ENCODE measurements around the gene KMT2E. TPM values are rescaled to one million over a fixed set of nuclear protein-coding genes. Genes with fewer than 3 reads are reported as not detected.
"Not testable (repeated sequence)": the region's sequence is repeated elsewhere in the genome, so short reads cannot be mapped to it uniquely, and the experiment has no call there.

The KMT2E gene
- total RNA-seq, 4 donors from 2014 or later, result 93.9 to 208 (median 118) TPM

DNA sequence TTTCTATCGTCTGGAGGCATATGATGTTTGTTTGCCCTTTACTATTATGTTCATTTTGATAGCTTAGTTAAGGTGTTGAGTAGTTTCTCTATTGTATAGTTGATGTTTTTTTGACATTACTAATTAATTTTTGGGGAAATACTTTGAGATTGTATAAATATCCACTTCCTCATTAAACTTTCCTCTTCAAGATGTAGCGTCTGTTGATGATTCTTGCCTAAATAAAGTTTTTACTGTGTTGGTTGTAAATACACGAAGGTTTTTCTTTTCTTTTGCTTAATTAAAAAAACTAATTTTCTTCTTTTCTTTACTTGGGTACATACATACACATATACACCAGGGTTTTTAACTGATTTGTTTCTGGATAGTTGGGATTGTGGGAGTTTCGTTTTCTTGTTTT lies 8.5 kb downstream of the KMT2E start:
- Histone ChIP-seq H3K9me3 (no peaks in the 10 kb centered on the region), H3K27me3 (no peaks in the 10 kb centered on the region), H3K36me3 (no peaks in the 10 kb centered on the region), H3K4me1 (peaks cover 93% of the 10 kb centered on the region), H3K27ac (no peak overlapping the region), H3K4me3 (no peak overlapping the region)
- TF ChIP-seq POLR2AphosphoS5 (IDR thresholded peaks at IDR 0.05) (no peak), POLR2A (IDR thresholded peaks at IDR 0.05) (no peak), EP300 (IDR thresholded peaks at IDR 0.05) (no peak)
- TF ChIP-seq, protein P1, sequence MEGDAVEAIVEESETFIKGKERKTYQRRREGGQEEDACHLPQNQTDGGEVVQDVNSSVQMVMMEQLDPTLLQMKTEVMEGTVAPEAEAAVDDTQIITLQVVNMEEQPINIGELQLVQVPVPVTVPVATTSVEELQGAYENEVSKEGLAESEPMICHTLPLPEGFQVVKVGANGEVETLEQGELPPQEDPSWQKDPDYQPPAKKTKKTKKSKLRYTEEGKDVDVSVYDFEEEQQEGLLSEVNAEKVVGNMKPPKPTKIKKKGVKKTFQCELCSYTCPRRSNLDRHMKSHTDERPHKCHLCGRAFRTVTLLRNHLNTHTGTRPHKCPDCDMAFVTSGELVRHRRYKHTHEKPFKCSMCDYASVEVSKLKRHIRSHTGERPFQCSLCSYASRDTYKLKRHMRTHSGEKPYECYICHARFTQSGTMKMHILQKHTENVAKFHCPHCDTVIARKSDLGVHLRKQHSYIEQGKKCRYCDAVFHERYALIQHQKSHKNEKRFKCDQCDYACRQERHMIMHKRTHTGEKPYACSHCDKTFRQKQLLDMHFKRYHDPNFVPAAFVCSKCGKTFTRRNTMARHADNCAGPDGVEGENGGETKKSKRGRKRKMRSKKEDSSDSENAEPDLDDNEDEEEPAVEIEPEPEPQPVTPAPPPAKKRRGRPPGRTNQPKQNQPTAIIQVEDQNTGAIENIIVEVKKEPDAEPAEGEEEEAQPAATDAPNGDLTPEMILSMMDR (IDR thresholded peaks at IDR 0.05), result no peak
- WGBS, result 75% methylated on average over 4 of the region's 4 CpGs
- DNase-seq (ENCODE audit: low spot score in 2 of 2), result no peak

GRCh38 chr7:105024734-105025133 lies 10.7 kb downstream of the KMT2E start:
- WGBS, result 14% methylated on average over 1 of the region's 1 CpG
- Histone ChIP-seq H3K9me3 (no peaks in the 10 kb centered on the region), H3K27me3 (no peaks in the 10 kb centered on the region), H3K27ac (no peak overlapping the region), H3K36me3 (no peaks in the 10 kb centered on the region), H3K4me3 (no peak overlapping the region), H3K4me1 (peaks cover 85% of the 10 kb centered on the region)
- TF ChIP-seq EP300 (IDR thresholded peaks at IDR 0.05) (no peak), POLR2AphosphoS5 (IDR thresholded peaks at IDR 0.05) (no peak), POLR2A (IDR thresholded peaks at IDR 0.05) (no peak)
- TF ChIP-seq, protein P1 (IDR thresholded peaks at IDR 0.05), result no peak
- DNase-seq (ENCODE audit: low spot score in 2 of 2), result no peak

DNA sequence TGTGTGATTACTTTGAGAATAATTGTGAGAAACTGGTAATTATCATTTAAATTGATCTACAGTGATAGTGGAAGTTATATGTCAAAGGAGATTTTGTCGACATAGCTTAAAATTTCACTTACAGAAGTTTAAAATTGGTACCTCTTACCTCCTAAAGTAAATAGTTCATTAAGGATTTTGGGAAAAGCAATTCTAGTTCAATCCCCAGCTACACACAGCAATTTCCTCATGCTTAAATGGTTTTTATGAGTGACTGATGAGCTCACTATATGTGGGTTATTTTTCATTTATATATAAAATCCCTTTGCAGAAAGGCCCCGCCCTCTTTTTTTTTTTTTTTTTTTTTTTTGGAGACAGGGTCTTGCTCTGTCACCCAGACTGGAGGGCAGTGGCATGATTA lies 12.7 kb downstream of the KMT2E start:
- Histone ChIP-seq H3K27ac (no peak overlapping the region), H3K4me1 (peaks cover 77% of the 10 kb centered on the region), H3K9me3 (no peaks in the 10 kb centered on the region), H3K4me3 (no peak overlapping the region), H3K27me3 (no peaks in the 10 kb centered on the region), H3K36me3 (no peaks in the 10 kb centered on the region)
- WGBS, result 78% methylated on average over 2 of the region's 2 CpGs
- DNase-seq (ENCODE audit: low spot score in 2 of 2), result no peak
- TF ChIP-seq EP300 (IDR thresholded peaks at IDR 0.05), result no peak
- no peak for TF ChIP-seq POLR2A (IDR thresholded peaks at IDR 0.05)
- TF ChIP-seq POLR2AphosphoS5 (IDR thresholded peaks at IDR 0.05), result no peak
- TF ChIP-seq, protein P1 (IDR thresholded peaks at IDR 0.05), result no peak

DNA sequence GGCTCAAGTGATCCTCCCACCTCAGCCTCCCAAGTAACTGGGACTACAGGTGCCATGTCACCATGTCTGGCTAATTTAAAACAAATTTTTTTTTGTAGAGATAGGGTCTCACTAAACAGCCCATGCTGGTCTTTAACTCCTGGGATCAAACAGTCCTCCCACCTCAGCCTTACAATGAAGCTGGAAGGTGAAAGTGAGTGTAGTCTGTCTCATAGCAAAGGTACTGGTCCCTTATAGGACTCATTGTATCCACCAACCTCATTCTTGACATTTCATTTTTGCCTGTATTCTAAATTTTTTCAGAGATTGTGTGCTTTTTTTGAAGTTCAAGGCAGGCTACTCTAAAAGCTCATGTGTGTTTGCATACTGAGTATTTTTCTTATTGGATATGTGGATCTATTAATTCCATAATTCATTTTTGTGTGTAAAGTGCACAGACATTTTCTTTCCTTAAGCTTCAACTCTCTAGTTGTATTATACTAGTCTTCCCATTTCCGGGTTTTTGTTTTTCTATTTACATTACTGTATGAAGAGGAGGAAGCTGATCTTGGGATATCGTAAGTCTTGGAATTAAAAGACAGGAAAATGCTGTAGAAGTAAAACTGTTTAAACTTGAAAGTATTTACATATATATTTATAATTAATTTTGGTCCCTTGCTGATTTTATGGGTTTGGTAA lies 13.3 kb downstream of the KMT2E start:
- Histone ChIP-seq H3K4me1 (peaks cover 71% of the 10 kb centered on the region), H3K27ac (no peak overlapping the region), H3K27me3 (no peaks in the 10 kb centered on the region)

DNA sequence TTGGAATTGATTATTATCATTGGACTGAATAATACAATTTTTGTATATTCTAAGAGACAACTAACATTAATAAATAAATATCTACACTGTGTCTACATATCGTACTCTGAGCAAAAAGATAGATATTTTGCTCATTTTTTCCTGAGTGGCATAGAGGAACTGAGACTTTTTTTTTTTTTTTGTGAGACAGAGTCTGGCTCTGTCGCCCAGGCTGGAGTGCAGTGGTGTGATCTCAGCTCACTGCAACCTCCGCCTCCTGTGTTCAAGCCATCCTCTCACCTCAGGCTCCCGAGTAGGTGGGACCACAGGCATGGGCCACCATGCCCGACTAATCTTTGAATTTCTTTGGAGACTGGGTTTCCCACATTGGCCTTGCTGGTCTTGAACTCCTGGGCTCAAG lies 14.0 kb downstream of the KMT2E start:
- H3K27me3 ChIP-seq, result no peaks in the 10 kb centered on the region
- WGBS, result 78% methylated on average over 5 of the region's 5 CpGs
- no peak overlapping the region for H3K4me3 ChIP-seq
- TF ChIP-seq POLR2A (IDR thresholded peaks at IDR 0.05) (no peak), POLR2AphosphoS5 (IDR thresholded peaks at IDR 0.05) (no peak), EP300 (IDR thresholded peaks at IDR 0.05) (no peak)
- TF ChIP-seq, protein P1 (IDR thresholded peaks at IDR 0.05), result no peak
- DNase-seq (ENCODE audit: low spot score in 2 of 2), result no peak
- no peaks in the 10 kb centered on the region for H3K36me3 ChIP-seq
- peaks cover 66% of the 10 kb centered on the region for H3K4me1 ChIP-seq
- no peaks in the 10 kb centered on the region for H3K9me3 ChIP-seq
- H3K27ac ChIP-seq, result no peak overlapping the region

More for the DNA sequence above, 13.3 kb downstream of the KMT2E start:
- Histone ChIP-seq H3K36me3 (no peaks in the 10 kb centered on the region), H3K9me3 (no peaks in the 10 kb centered on the region), H3K4me3 (no peak overlapping the region)
- no peak for TF ChIP-seq EP300 (IDR thresholded peaks at IDR 0.05)
- TF ChIP-seq, protein P1 (IDR thresholded peaks at IDR 0.05), result no peak
- no peak for TF ChIP-seq POLR2AphosphoS5 (IDR thresholded peaks at IDR 0.05)
- no peak for TF ChIP-seq POLR2A (IDR thresholded peaks at IDR 0.05)
- 60% methylated on average over 2 of the region's 2 CpGs for WGBS
- no peak for DNase-seq (ENCODE audit: low spot score in 2 of 2)

DNA sequence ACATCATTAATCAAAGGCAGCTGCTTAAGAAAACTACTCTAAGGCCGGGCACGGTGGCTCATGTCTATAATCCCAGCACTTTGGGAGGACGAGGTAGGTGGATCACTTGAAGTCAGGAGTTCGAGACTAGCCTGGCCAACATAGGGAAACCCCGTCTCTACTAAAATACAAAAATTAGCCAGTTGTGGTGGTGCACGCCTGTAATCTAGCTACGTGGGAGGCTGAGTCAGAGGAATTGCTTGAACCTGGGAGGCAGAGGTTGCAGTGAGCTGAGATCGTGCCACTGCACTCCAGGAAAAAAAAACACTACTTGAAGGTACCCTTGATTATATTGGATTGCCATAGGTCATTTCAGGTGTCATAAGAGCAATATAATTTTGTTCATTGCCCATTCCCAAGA lies 14.9 kb downstream of the KMT2E start:
- not testable (repeated sequence) for H3K4me3 ChIP-seq; H3K27me3 ChIP-seq; H3K9me3 ChIP-seq; H3K27ac ChIP-seq; DNase-seq (ENCODE audit: low spot score in 2 of 2); H3K36me3 ChIP-seq
- WGBS, result 89% methylated on average over 8 of the region's 8 CpGs
- peaks cover 66% of the 10 kb centered on the region for H3K4me1 ChIP-seq
